Measurements from ENCODE around the gene P2RY12. TPM values are rescaled to one million over a fixed set of nuclear protein-coding genes. Genes with fewer than 3 reads are reported as not detected.

Gene P2RY12
- polyA plus RNA-seq, 4 donors: 0.54 to 2.2 (median 0.75) TPM; not detected in 1

- H3K27ac ChIP-seq (ENCODE audit: low read depth in 1 of 3, low read length in 2 of 3): no peak overlapping the region
- DNase-seq (no peak), FAIRE-seq (no peak)
- peaks cover 0 to 3% (median 0%) of the 10 kb centered on the region in 3 donors for H3K36me3 ChIP-seq (ENCODE audit: control insufficient read depth in 3 of 3, insufficient read depth in 2 of 3, low read depth in 1 of 3, low read length in 3 of 3)
- H3K4me1 ChIP-seq (ENCODE audit: control insufficient read depth in 3 of 3, insufficient read depth in 2 of 3, low read depth in 1 of 3, low read length in 2 of 3): no peaks in the 10 kb centered on the region
- H3K9me3 ChIP-seq (ENCODE audit: control insufficient read depth in 2 of 2, insufficient read depth in 1 of 2, low read depth in 1 of 2, low read length in 1 of 2): no peaks in the 10 kb centered on the region
- H3K4me3 ChIP-seq (ENCODE audit: low read depth in 1 of 3, low read length in 3 of 3): no peak overlapping the region
- WGBS, 3 donors: 93 to 97% (median 94%) methylated on average over 1 of the region's 1 CpG
- H3K27me3 ChIP-seq (ENCODE audit: control insufficient read depth in 3 of 3, insufficient read depth in 3 of 3, low read length in 3 of 3): no peaks in the 10 kb centered on the region
These were observed 33.3 kb downstream of the P2RY12 start for GRCh38 chr3:151351219-151351618.

- Histone ChIP-seq H3K4me1 (ENCODE audit: control insufficient read depth in 3 of 3, insufficient read depth in 2 of 3, low read depth in 1 of 3, low read length in 2 of 3) (no peaks in the 10 kb centered on the region), H3K27ac (ENCODE audit: low read depth in 1 of 3, low read length in 2 of 3) (no peak overlapping the region), H3K36me3 (ENCODE audit: control insufficient read depth in 3 of 3, insufficient read depth in 2 of 3, low read depth in 1 of 3, low read length in 3 of 3) (no peaks in the 10 kb centered on the region), H3K27me3 (ENCODE audit: control insufficient read depth in 3 of 3, insufficient read depth in 3 of 3, low read length in 3 of 3) (no peaks in the 10 kb centered on the region), H3K9me3 (ENCODE audit: control insufficient read depth in 2 of 2, insufficient read depth in 1 of 2, low read depth in 1 of 2, low read length in 1 of 2) (no peaks in the 10 kb centered on the region), H3K4me3 (ENCODE audit: low read depth in 1 of 3, low read length in 3 of 3) (no peak overlapping the region)
- DNase-seq (no peak), FAIRE-seq (no peak)
- 69 to 89% (median 82%) methylated on average over 1 of the region's 1 CpG for WGBS, 3 donors
These were observed 33.9 kb downstream of the P2RY12 start for GRCh38 chr3:151350656-151351055.

GRCh38 chr3:151347432-151347831 lies 37.1 kb downstream of the P2RY12 start:
- Histone ChIP-seq H3K9me3 (ENCODE audit: control insufficient read depth in 2 of 2, insufficient read depth in 1 of 2, low read depth in 1 of 2, low read length in 1 of 2) (no peaks in the 10 kb centered on the region), H3K4me3 (ENCODE audit: low read depth in 1 of 3, low read length in 3 of 3) (no peak overlapping the region), H3K27me3 (ENCODE audit: control insufficient read depth in 3 of 3, insufficient read depth in 3 of 3, low read length in 3 of 3) (no peaks in the 10 kb centered on the region), H3K36me3 (ENCODE audit: control insufficient read depth in 3 of 3, insufficient read depth in 2 of 3, low read depth in 1 of 3, low read length in 3 of 3) (no peaks in the 10 kb centered on the region), H3K4me1 (ENCODE audit: control insufficient read depth in 3 of 3, insufficient read depth in 2 of 3, low read depth in 1 of 3, low read length in 2 of 3) (no peaks in the 10 kb centered on the region), H3K27ac (ENCODE audit: low read depth in 1 of 3, low read length in 2 of 3) (no peak overlapping the region)
- no peak for FAIRE-seq
- no peak for DNase-seq
- WGBS, 3 donors: 74 to 88% (median 76%) methylated on average over 6 of the region's 6 CpGs

- 72 to 77% (median 75%) methylated on average over 3 of the region's 3 CpGs for WGBS, 3 donors
- FAIRE-seq (no peak), DNase-seq (no peak)
- Histone ChIP-seq H3K27me3 (ENCODE audit: control insufficient read depth in 3 of 3, insufficient read depth in 3 of 3, low read length in 3 of 3) (no peaks in the 10 kb centered on the region), H3K36me3 (ENCODE audit: control insufficient read depth in 3 of 3, insufficient read depth in 2 of 3, low read depth in 1 of 3, low read length in 3 of 3) (no peaks in the 10 kb centered on the region), H3K9me3 (ENCODE audit: control insufficient read depth in 2 of 2, insufficient read depth in 1 of 2, low read depth in 1 of 2, low read length in 1 of 2) (no peaks in the 10 kb centered on the region), H3K4me1 (ENCODE audit: control insufficient read depth in 3 of 3, insufficient read depth in 2 of 3, low read depth in 1 of 3, low read length in 2 of 3) (no peaks in the 10 kb centered on the region), H3K4me3 (ENCODE audit: low read depth in 1 of 3, low read length in 3 of 3) (no peak overlapping the region), H3K27ac (ENCODE audit: low read depth in 1 of 3, low read length in 2 of 3) (no peak overlapping the region)
These were observed 38.3 kb downstream of the P2RY12 start for GRCh38 chr3:151346292-151346691.

DNA sequence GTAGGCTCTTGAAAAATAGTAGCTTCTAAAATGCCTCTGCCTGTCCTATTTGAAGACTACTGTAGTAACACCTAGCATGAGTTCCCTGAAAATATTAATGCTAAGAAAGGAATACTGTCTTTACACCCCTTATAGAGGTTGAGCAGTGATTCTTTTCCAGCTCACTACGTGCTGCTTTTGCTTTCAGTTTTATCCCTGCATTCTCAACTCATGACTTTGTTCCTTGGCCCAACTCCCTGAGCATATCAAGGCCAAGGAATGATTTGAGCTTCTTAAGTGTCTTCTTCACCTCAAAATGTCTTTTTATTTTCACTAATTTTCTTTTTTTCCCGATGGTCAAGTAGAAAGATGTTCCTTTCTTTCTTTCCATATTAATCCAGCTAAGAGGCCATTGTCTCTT lies 38.7 kb downstream of the P2RY12 start:
- DNase-seq (peak; percentile 36 to 44), FAIRE-seq (no peak)
- H3K36me3 ChIP-seq (ENCODE audit: control insufficient read depth in 3 of 3, insufficient read depth in 2 of 3, low read depth in 1 of 3, low read length in 3 of 3): no peaks in the 10 kb centered on the region
- no peak overlapping the region for H3K27ac ChIP-seq (ENCODE audit: low read depth in 1 of 3, low read length in 2 of 3)
- no peak overlapping the region for H3K4me3 ChIP-seq (ENCODE audit: low read depth in 1 of 3, low read length in 3 of 3)
- no peaks in the 10 kb centered on the region for H3K27me3 ChIP-seq (ENCODE audit: control insufficient read depth in 3 of 3, insufficient read depth in 3 of 3, low read length in 3 of 3)
- 37 to 51% (median 42%) methylated on average over 2 of the region's 2 CpGs for WGBS, 3 donors
- H3K4me1 ChIP-seq (ENCODE audit: control insufficient read depth in 3 of 3, insufficient read depth in 2 of 3, low read depth in 1 of 3, low read length in 2 of 3): no peaks in the 10 kb centered on the region
- no peaks in the 10 kb centered on the region for H3K9me3 ChIP-seq (ENCODE audit: control insufficient read depth in 2 of 2, insufficient read depth in 1 of 2, low read depth in 1 of 2, low read length in 1 of 2)

GRCh38 chr3:151331696-151332095 lies 52.9 kb downstream of the P2RY12 start:
- no peaks in the 10 kb centered on the region for H3K4me1 ChIP-seq (ENCODE audit: control insufficient read depth in 3 of 3, insufficient read depth in 2 of 3, low read depth in 1 of 3, low read length in 2 of 3)
- DNase-seq (no peak), FAIRE-seq (no peak)
- WGBS, 3 donors: 88 to 89% (median 89%) methylated on average over 2 of the region's 2 CpGs
- H3K27ac ChIP-seq (ENCODE audit: low read depth in 1 of 3, low read length in 2 of 3): no peak overlapping the region
- no peaks in the 10 kb centered on the region for H3K27me3 ChIP-seq (ENCODE audit: control insufficient read depth in 3 of 3, insufficient read depth in 3 of 3, low read length in 3 of 3)
- no peak overlapping the region for H3K4me3 ChIP-seq (ENCODE audit: low read depth in 1 of 3, low read length in 3 of 3)
- no peaks in the 10 kb centered on the region for H3K9me3 ChIP-seq (ENCODE audit: control insufficient read depth in 2 of 2, insufficient read depth in 1 of 2, low read depth in 1 of 2, low read length in 1 of 2)
- no peaks in the 10 kb centered on the region for H3K36me3 ChIP-seq (ENCODE audit: control insufficient read depth in 3 of 3, insufficient read depth in 2 of 3, low read depth in 1 of 3, low read length in 3 of 3)

GRCh38 chr3:151330899-151331298 lies 53.7 kb downstream of the P2RY12 start:
- no peaks in the 10 kb centered on the region for H3K4me1 ChIP-seq (ENCODE audit: control insufficient read depth in 3 of 3, insufficient read depth in 2 of 3, low read depth in 1 of 3, low read length in 2 of 3)
- H3K27ac ChIP-seq (ENCODE audit: low read depth in 1 of 3, low read length in 2 of 3): no peak overlapping the region
- no peak for DNase-seq
- no peak for FAIRE-seq
- no peaks in the 10 kb centered on the region for H3K9me3 ChIP-seq (ENCODE audit: control insufficient read depth in 2 of 2, insufficient read depth in 1 of 2, low read depth in 1 of 2, low read length in 1 of 2)
- H3K4me3 ChIP-seq (ENCODE audit: low read depth in 1 of 3, low read length in 3 of 3): no peak overlapping the region
- no peaks in the 10 kb centered on the region for H3K36me3 ChIP-seq (ENCODE audit: control insufficient read depth in 3 of 3, insufficient read depth in 2 of 3, low read depth in 1 of 3, low read length in 3 of 3)
- H3K27me3 ChIP-seq (ENCODE audit: control insufficient read depth in 3 of 3, insufficient read depth in 3 of 3, low read length in 3 of 3): no peaks in the 10 kb centered on the region

DNA sequence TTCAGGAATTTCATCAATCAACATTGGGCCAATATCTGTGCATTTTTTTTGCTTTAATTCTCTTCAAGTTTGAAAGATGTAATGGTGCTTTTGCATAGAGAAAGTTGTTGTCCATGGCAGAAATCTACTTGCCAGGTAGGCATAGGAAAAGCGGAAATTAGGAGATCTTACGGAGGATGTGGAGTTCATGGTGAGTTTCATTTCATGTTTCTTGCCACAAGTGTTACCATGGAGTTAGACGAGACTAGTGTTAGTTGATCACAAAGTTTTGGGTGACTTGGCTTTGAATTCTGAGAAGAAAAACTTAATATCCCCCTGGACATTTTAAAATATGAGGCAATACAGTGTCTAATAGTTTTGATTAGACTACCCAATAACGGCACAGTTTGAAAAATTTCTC lies 54.2 kb downstream of the P2RY12 start:
- H3K27me3 ChIP-seq (ENCODE audit: control insufficient read depth in 3 of 3, insufficient read depth in 3 of 3, low read length in 3 of 3): no peaks in the 10 kb centered on the region
- FAIRE-seq (no peak), DNase-seq (no peak)
- H3K9me3 ChIP-seq (ENCODE audit: control insufficient read depth in 2 of 2, insufficient read depth in 1 of 2, low read depth in 1 of 2, low read length in 1 of 2): no peaks in the 10 kb centered on the region
- no peaks in the 10 kb centered on the region for H3K36me3 ChIP-seq (ENCODE audit: control insufficient read depth in 3 of 3, insufficient read depth in 2 of 3, low read depth in 1 of 3, low read length in 3 of 3)
- WGBS, 3 donors: 72 to 80% (median 72%) methylated on average over 4 of the region's 4 CpGs
- no peak overlapping the region for H3K27ac ChIP-seq (ENCODE audit: low read depth in 1 of 3, low read length in 2 of 3)
- H3K4me1 ChIP-seq (ENCODE audit: control insufficient read depth in 3 of 3, insufficient read depth in 2 of 3, low read depth in 1 of 3, low read length in 2 of 3): no peaks in the 10 kb centered on the region
- no peak overlapping the region for H3K4me3 ChIP-seq (ENCODE audit: low read depth in 1 of 3, low read length in 3 of 3)

DNA sequence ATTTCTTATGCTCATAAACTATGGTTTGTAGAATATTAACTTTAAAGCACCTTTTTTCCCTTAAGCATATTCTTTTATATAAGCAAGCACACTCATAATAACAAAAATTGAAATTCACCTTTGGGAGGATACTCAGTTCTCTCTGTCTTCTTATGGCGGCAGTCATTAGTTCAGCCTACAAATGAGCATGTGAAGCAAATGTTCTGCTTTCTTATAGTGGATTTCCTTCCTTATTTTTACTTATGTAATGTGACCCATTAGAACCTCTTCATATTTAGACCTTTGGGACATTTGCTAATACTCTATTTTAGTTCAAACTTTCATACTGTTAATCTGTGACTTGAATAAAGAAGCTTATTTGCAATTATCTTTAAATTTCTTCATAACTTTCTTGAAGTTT lies 55.2 kb downstream of the P2RY12 start, which contains the start of gene P2RY13:
Gene P2RY13, minus strand, starts transcription at position 187 of the 400 bp plus-strand sequence. Its CDS starts 21 bp downstream, at position 166.
- DNase-seq: no peak
- Histone ChIP-seq H3K27ac (ENCODE audit: low read depth in 1 of 3, low read length in 2 of 3) (no peak within 1 kb of the TSS), H3K4me1 (ENCODE audit: control insufficient read depth in 3 of 3, insufficient read depth in 2 of 3, low read depth in 1 of 3, low read length in 2 of 3) (no peaks in the 10 kb centered on the region), H3K9me3 (ENCODE audit: control insufficient read depth in 2 of 2, insufficient read depth in 1 of 2, low read depth in 1 of 2, low read length in 1 of 2) (no peaks in the 10 kb centered on the region), H3K27me3 (ENCODE audit: control insufficient read depth in 3 of 3, insufficient read depth in 3 of 3, low read length in 3 of 3) (no peaks in the 10 kb centered on the region), H3K4me3 (ENCODE audit: low read depth in 1 of 3, low read length in 3 of 3) (peak within 1 kb of the TSS in 1 of 3 donors; percentile 9), H3K36me3 (ENCODE audit: control insufficient read depth in 3 of 3, insufficient read depth in 2 of 3, low read depth in 1 of 3, low read length in 3 of 3) (no peaks in the 10 kb centered on the region)
- 84 to 97% (median 96%) methylated on average over 1 of the region's 1 CpG for WGBS, 3 donors
- FAIRE-seq: peak; percentile 67

All from small intestine (tissue), 7 donors.